ENCODE results near the gene SIK3. TPM values are rescaled to one million over a fixed set of nuclear protein-coding genes. Genes with fewer than 3 reads are reported as not detected.

The SIK3 gene
- total RNA-seq, 1 experiment from 2014 or later: 31.4 TPM

- H3K79me2 ChIP-seq (ENCODE audit: insufficient read depth, low read length): peaks cover 11% of the 10 kb centered on the region; the same call in 1 of the 2 replicates
- H3K4ac ChIP-seq (ENCODE audit: low read depth, low read length): no peak overlapping the region
- H2BK5ac ChIP-seq (ENCODE audit: insufficient read length, low read length): no peak overlapping the region
- no peak overlapping the region for H3K23ac ChIP-seq (ENCODE audit: insufficient read length, low read depth, low read length)
- Mint-ChIP-seq H3K36me3 (ENCODE audit: insufficient read depth in 1 of 3, low read depth in 3 of 3) (peaks cover 0 to 14% (median 0%) of the 10 kb centered on the region in 3 experiments; a peak in 1 of 7 replicates), H3K9me3 (0 out of 5 replicates have a peak, but pooled peaks cover 0 to 2% of the 10 kb centered on the region in 2 experiments), H3K27ac (peak overlapping the region; percentile 30 to 54 (median 44); a peak in 4 of 7 replicates), H3K4me3 (no peak overlapping the region), H3K27me3 (ENCODE audit: low read depth) (no peaks in the 10 kb centered on the region), H3K4me1 (peaks cover 27 to 29% of the 10 kb centered on the region in 2 experiments)
- H3K27ac ChIP-seq (ENCODE audit: insufficient read length, low read depth, low read length): no peak overlapping the region
- no peak for TF ChIP-seq CTCF (conservative IDR thresholded peaks at IDR 0.05)
- H2BK120ac ChIP-seq (ENCODE audit: low read depth, low read length, poor library complexity, severe bottlenecking): no peak overlapping the region
- H4K20me1 ChIP-seq (ENCODE audit: control insufficient read depth, insufficient read depth, insufficient read length): no peaks in the 10 kb centered on the region
- H2BK15ac ChIP-seq (ENCODE audit: low read depth, low read length): no peak overlapping the region
- H3K56ac ChIP-seq (ENCODE audit: insufficient read length, low read depth, low read length): no peak overlapping the region
- H4K5ac ChIP-seq (ENCODE audit: insufficient read length, low read depth, low read length): no peak overlapping the region
- no peak overlapping the region for H4K91ac ChIP-seq (ENCODE audit: insufficient read length, low read depth, low read length)
- peaks cover 13% of the 10 kb centered on the region for H3K79me1 ChIP-seq (ENCODE audit: insufficient read depth, low read depth, low read length, poor library complexity, severe bottlenecking)
- no peaks in the 10 kb centered on the region for H3K9me3 ChIP-seq (ENCODE audit: control insufficient read depth, low read depth, low read length)
- no peak overlapping the region for H3K18ac ChIP-seq (ENCODE audit: insufficient read length, low read depth, low read length)
- H2BK20ac ChIP-seq (ENCODE audit: low read depth, low read length, poor library complexity, severe bottlenecking): no peak overlapping the region
- no peak overlapping the region for H2BK12ac ChIP-seq (ENCODE audit: insufficient read length, low read depth, low read length)
- no CpG with 5 or more reads among the region's 4 CpGs for WGBS (ENCODE audit: extremely low coverage, insufficient read length, low lambda C conversion rate)
- H3K14ac ChIP-seq (ENCODE audit: insufficient read depth, low read length): no peak overlapping the region
- no peaks in the 10 kb centered on the region for H3K27me3 ChIP-seq (ENCODE audit: insufficient read depth, low read length)
- no peaks in the 10 kb centered on the region for H3K23me2 ChIP-seq (ENCODE audit: insufficient read length, low read depth, low read length, poor library complexity, severe bottlenecking)
- H2AK5ac ChIP-seq (ENCODE audit: insufficient read length, low read length): no peak overlapping the region
- no peak overlapping the region for H3K9ac ChIP-seq (ENCODE audit: extremely low read depth, insufficient read length, low read length)
- 0 out of 2 replicates have a peak, but pooled peaks cover 2% of the 10 kb centered on the region for H3K4me1 ChIP-seq (ENCODE audit: insufficient read depth, low read length)
- H4K8ac ChIP-seq (replicated peaks; ENCODE audit: insufficient read length, low read depth, low read length): no peak overlapping the region
- H3K4me2 ChIP-seq (ENCODE audit: insufficient read depth, insufficient read length, low read length): no peak overlapping the region
- H3T11ph ChIP-seq (ENCODE audit: low read length): no peak overlapping the region
- DNase-seq: no peak
- H2AFZ ChIP-seq (ENCODE audit: low read length): no peak overlapping the region
Observed at GRCh38 chr11:117084992-117085391, 13.2 kb downstream of the SIK3 start.
